Nephron (organoid): Measurements from ENCODE around the gene MYO1F.

Experiments used
- H3K27ac Mint-ChIP-seq, 3 experiments: 2 replicates each; pipeline ENCODE4 v1.8.0; 2020; ENCODE audit warnings: mixed read lengths in 3 of 3, mild to moderate bottlenecking in 2 of 3, moderate library complexity in 1 of 3
- H3K27me3 Mint-ChIP-seq: 2 replicates; pipeline ENCODE4 v1.8.0; 2021; ENCODE audit warnings: low read depth, mild to moderate bottlenecking, moderate library complexity, mixed read lengths
- H3K36me3 Mint-ChIP-seq: 2 replicates; pipeline ENCODE4 v1.8.0; 2020; ENCODE audit warnings: low read depth, mixed read lengths
- H3K4me1 Mint-ChIP-seq: 2 replicates; pipeline ENCODE4 v1.8.0; 2020; ENCODE audit warnings: mixed read lengths
- H3K4me3 Mint-ChIP-seq, 3 experiments: 2 replicates each; pipeline ENCODE4 v1.8.0; 2020; ENCODE audit warnings: mild to moderate bottlenecking in 3 of 3, mixed read lengths in 3 of 3, moderate library complexity in 2 of 3
- H3K9me3 Mint-ChIP-seq: 2 replicates; pipeline ENCODE4 v1.8.0; 2020; ENCODE audit warnings: mixed read lengths
- CTCF ChIP-seq, 3 experiments: fragments of 200-600 bp; sonication (generic); IDR thresholded peaks; one replicate each; pipeline ENCODE4 v1.5.0; 2021; ENCODE audit warnings: antibody characterized with exemption in 3 of 3; ENCODE audit not compliant: unreplicated experiment in 3 of 3

Gene MYO1F

GRCh38 chr19:8536282-8536681 lies 41.0 kb downstream of the MYO1F start:
- H3K4me1 Mint-ChIP-seq: no peaks in the 10 kb centered on the region
- TF ChIP-seq CTCF (IDR thresholded peaks at IDR 0.05; ENCODE audit: unreplicated experiment in 3 of 3): no peak
- no peaks in the 10 kb centered on the region for H3K9me3 Mint-ChIP-seq
- H3K27ac Mint-ChIP-seq: no peak overlapping the region
- H3K4me3 Mint-ChIP-seq: no peak overlapping the region
- no peaks in the 10 kb centered on the region for H3K36me3 Mint-ChIP-seq
- peaks cover 3% of the 10 kb centered on the region for H3K27me3 Mint-ChIP-seq

GRCh38 chr19:8532225-8532624 lies 45.0 kb downstream of the MYO1F start:
- Mint-ChIP-seq H3K4me1 (peaks cover 7% of the 10 kb centered on the region), H3K27me3 (peaks cover 3% of the 10 kb centered on the region), H3K36me3 (peaks cover 15% of the 10 kb centered on the region), H3K4me3 (peak overlapping the region in 1 of 3 experiments; percentile 15), H3K9me3 (no peaks in the 10 kb centered on the region), H3K27ac (peak overlapping the region in 2 of 3 experiments; percentile 36 to 52)
- TF ChIP-seq CTCF (IDR thresholded peaks at IDR 0.05; ENCODE audit: unreplicated experiment in 3 of 3): no peak

- peak overlapping the region in 2 of 3 experiments; percentile 45 to 61 for H3K4me3 Mint-ChIP-seq
- peaks cover 11% of the 10 kb centered on the region for H3K4me1 Mint-ChIP-seq
- peaks cover 3% of the 10 kb centered on the region for H3K27me3 Mint-ChIP-seq
- peaks cover 15% of the 10 kb centered on the region for H3K36me3 Mint-ChIP-seq
- no peak for TF ChIP-seq CTCF (IDR thresholded peaks at IDR 0.05; ENCODE audit: unreplicated experiment in 3 of 3)
- no peak overlapping the region for H3K27ac Mint-ChIP-seq
- H3K9me3 Mint-ChIP-seq: no peaks in the 10 kb centered on the region
Observed at GRCh38 chr19:8531470-8531869, 45.8 kb downstream of the MYO1F start.

- no peak overlapping the region for H3K27ac Mint-ChIP-seq
- H3K9me3 Mint-ChIP-seq: no peaks in the 10 kb centered on the region
- TF ChIP-seq CTCF (IDR thresholded peaks at IDR 0.05; ENCODE audit: unreplicated experiment in 3 of 3): no peak
- H3K4me3 Mint-ChIP-seq: peak overlapping the region in 2 of 3 experiments; percentile 28 to 70
- peaks cover 11% of the 10 kb centered on the region for H3K4me1 Mint-ChIP-seq
- peaks cover 15% of the 10 kb centered on the region for H3K36me3 Mint-ChIP-seq
- peaks cover 3% of the 10 kb centered on the region for H3K27me3 Mint-ChIP-seq
Observed at GRCh38 chr19:8530061-8530679, 47.1 kb downstream of the MYO1F start.

GRCh38 chr19:8529369-8530006 lies 47.8 kb downstream of the MYO1F start:
- Mint-ChIP-seq H3K9me3 (no peaks in the 10 kb centered on the region), H3K4me1 (peaks cover 11% of the 10 kb centered on the region), H3K4me3 (peak overlapping the region; percentile 26 to 70 (median 33)), H3K27ac (no peak overlapping the region), H3K36me3 (peaks cover 15% of the 10 kb centered on the region), H3K27me3 (peaks cover 3% of the 10 kb centered on the region)
- TF ChIP-seq CTCF (IDR thresholded peaks at IDR 0.05; ENCODE audit: unreplicated experiment in 3 of 3): no peak

GRCh38 chr19:8528500-8528899 lies 48.7 kb downstream of the MYO1F start:
- no peaks in the 10 kb centered on the region for H3K9me3 Mint-ChIP-seq
- H3K36me3 Mint-ChIP-seq: peaks cover 15% of the 10 kb centered on the region
- no peak for TF ChIP-seq CTCF (IDR thresholded peaks at IDR 0.05; ENCODE audit: unreplicated experiment in 3 of 3)
- H3K27ac Mint-ChIP-seq: no peak overlapping the region
- H3K4me3 Mint-ChIP-seq: peak overlapping the region; percentile 53 to 70 (median 54)
- H3K4me1 Mint-ChIP-seq: peaks cover 11% of the 10 kb centered on the region
- H3K27me3 Mint-ChIP-seq: peaks cover 3% of the 10 kb centered on the region
